GM12872 (cell line): ENCODE results near the gene OPN4.
A peak's percentile ranks its signal among the peaks of the same experiment; 100 is the strongest.

ENCODE experiments used
- CTCF ChIP-seq: IDR thresholded peaks from 3 replicates; pipeline ENCODE4 v1.5.1; 2011; ENCODE audit warnings: low read depth, mild to moderate bottlenecking, low read length, moderate library complexity; ENCODE audit not compliant: insufficient read depth

Gene OPN4

GRCh38 chr10:86644152-86644793, 10.1 kb upstream of the OPN4 start:
- TF ChIP-seq CTCF, result peak; percentile 44; the same call in 2 of the 3 replicates

GRCh38 chr10:86644794-86645445, 9.4 kb upstream of the OPN4 start:
- no peak for TF ChIP-seq CTCF

DNA sequence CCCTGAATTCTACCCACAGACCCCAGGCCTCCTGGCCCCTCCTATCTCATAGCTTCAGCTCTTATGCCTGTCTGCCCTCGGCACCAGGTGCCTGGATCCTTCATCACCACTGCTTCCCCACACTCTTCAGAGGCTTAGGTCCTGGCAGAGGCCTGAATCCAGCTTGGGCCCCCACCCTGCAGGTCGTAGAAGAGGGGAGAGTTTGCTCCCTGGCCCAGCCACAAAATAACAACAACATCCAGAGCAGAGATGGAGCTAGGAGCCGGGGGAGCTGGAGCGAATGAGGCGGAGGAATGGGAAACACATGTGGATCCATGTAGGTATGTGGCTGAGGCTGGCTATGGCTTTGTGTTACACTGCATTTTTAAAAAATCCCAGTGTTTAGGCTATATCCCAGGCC, 7.8 kb upstream of the OPN4 start:
- TF ChIP-seq CTCF, result no peak

DNA sequence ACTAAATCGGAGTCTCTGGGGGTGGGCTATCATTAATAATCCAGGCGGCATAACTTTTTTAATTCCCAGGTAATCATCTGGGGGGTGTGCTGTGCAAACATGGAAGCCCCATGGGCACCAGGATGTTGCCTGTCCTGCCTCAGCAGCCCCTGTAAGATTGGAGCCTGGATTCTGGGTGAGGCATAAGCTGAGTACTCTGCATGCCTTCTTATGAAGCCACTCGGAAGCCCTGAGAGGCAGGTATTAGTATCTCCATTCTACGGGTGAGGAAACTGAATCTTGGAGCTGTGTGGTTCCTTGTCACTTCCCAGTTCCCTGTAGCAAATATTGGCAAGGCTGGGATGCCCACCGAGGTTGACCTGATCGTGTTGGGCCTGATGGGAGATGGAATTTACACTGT, 7.4 kb upstream of the OPN4 start:
- TF ChIP-seq CTCF, result no peak

DNA sequence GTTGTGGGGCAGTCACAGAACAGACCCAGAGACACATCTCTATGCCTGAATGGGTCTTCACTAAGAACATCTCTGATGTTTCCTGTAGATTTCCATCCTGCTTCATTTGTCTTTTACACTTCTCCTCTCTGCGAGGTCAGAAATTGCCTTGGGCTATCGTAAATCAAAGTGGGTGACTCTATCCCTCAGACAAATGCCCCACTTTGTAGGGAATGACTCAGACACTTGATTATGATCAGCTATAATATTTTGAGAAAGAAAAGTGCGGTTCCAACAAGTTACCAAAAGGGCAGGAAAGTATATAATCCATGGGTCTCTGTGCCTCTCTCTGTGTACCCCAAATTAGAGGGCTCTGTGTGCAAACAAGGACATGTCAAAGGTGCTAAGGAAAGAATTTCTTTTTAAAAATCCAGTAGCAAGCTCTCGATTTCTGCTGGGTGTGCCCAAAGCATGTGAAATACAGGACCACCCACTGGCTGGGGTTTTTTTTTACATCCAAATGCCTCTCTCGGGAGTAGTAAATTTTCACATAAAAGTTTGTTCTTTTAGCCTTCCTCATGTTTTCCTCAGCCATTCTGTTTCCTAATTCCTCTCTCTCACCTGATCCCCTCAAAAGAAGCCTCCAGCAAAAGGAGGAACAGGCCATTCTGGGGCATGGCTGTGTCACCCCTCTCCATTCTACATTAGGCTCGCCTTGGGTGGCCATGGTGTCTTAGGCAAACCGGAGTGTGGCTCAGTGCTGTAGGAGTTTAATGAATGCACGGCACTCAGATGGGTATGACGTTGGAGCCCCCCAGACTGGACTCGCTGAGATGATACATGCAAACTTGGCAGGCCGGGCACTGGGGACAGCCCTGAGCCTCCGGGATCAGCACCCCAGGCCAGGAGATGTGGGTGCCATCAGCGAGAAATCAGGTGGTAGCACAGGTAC, 6.3 kb upstream of the OPN4 start:
- no peak for TF ChIP-seq CTCF

DNA sequence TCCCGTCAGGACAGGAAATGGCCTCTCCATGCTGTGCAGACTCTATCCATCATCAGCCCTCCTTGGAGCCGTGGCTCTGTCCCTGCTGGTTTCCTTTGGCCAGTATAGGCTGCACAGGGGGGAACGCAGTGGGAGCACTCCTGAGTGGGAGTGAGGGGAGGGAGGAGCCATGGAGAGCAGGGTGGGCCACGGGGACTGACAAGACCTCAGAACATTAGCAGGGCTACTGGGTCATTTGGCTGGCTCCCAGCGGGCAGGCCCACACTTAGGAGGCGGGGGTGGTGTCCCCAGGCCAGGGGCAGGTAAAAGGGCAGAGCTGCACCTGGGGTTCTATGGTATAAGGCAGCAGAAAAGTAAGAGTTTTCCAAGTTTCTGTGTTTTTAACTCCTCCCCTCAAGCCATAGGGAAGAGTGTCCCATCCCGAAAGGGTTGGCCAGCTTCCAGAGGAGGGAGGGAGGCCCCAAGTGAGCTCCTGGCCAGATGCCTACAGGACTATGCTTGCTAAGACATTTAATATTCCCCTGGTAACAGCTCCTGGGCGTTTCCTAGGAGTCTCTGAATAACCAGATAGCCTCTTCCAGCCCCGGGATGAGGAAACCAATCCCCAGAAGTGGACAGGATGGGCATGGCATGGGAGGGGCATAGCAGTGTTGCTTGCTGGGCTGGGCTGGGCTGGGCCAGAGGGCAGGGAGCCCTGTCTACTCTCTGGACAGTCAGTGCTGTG, 5.5 kb upstream of the OPN4 start:
- no peak for TF ChIP-seq CTCF
